ENCODE data around the gene CST9.

GRCh38 chr20:23631981-23632710 lies 26.4 kb upstream of the CST9 start:
- TF ChIP-seq TAF1 (IDR thresholded peaks at IDR 0.05; ENCODE audit: low read depth, low read length) (no peak), POLR2AphosphoS5 (IDR thresholded peaks at IDR 0.05; ENCODE audit: low read depth, low read length) (no peak), POLR2A (IDR thresholded peaks at IDR 0.05; ENCODE audit: low read depth, low read length) (no peak), PAX5 (IDR thresholded peaks at IDR 0.05; ENCODE audit: insufficient read depth, low read length, severe bottlenecking) (no peak), SPI1 (IDR thresholded peaks at IDR 0.05; ENCODE audit: low read depth, low read length) (no peak), POU2F2 (IDR thresholded peaks at IDR 0.05; ENCODE audit: low read depth, low read length) (no peak)
